MM.1S (cell line): Measurements from ENCODE around the gene TRDMT1.

Source experiments
- EZH2 ChIP-seq: fragments of 300-600 bp; sonication (generic); optimal IDR thresholded peaks from 2 replicates; pipeline ENCODE3; 2017; ENCODE audit warnings: low read depth, mild to moderate bottlenecking, antibody characterized with exemption, low read length, mixed read lengths
- EZH2phosphoT487 ChIP-seq: fragments of 300-600 bp; sonication (generic); IDR thresholded peaks from 2 replicates; pipeline ENCODE4 v1.6.1; 2018; ENCODE audit warnings: antibody characterized with exemption, low read length
- TF ChIP-seq, protein P1 (sequence below): fragments of 300-600 bp; sonication (generic); IDR thresholded peaks from 2 replicates; pipeline ENCODE4 v1.5.1; 2016; ENCODE audit warnings: antibody characterized with exemption, low read length, mixed read lengths

DNA sequence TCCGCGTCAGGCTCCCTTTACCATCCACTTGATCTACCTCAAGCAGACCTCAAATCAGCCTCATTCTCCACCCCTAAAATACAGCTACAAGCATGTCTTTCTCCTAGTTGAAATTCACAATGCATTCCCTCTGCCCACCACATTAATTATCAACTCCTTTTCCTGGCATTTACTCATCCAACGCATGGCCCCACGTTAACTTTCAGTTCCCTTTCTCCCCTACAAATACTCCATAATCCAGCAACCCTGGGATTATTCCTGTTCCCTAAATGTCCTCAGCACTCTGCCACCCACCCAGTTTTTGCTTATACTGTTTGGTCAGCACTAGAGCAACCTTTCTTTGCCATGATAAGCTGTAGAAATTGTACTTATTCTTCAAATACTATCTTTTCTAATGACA lies 20.9 kb upstream of the TRDMT1 start:
- TF ChIP-seq, protein P1, sequence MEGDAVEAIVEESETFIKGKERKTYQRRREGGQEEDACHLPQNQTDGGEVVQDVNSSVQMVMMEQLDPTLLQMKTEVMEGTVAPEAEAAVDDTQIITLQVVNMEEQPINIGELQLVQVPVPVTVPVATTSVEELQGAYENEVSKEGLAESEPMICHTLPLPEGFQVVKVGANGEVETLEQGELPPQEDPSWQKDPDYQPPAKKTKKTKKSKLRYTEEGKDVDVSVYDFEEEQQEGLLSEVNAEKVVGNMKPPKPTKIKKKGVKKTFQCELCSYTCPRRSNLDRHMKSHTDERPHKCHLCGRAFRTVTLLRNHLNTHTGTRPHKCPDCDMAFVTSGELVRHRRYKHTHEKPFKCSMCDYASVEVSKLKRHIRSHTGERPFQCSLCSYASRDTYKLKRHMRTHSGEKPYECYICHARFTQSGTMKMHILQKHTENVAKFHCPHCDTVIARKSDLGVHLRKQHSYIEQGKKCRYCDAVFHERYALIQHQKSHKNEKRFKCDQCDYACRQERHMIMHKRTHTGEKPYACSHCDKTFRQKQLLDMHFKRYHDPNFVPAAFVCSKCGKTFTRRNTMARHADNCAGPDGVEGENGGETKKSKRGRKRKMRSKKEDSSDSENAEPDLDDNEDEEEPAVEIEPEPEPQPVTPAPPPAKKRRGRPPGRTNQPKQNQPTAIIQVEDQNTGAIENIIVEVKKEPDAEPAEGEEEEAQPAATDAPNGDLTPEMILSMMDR: no peak
- TF ChIP-seq EZH2 (no peak), EZH2phosphoT487 (no peak)
